ENCODE data around the gene MAGI2.

MAGI2 gene

GRCh38 chr7:78901566-78901965, 551.9 kb downstream of the MAGI2 start:
- no peak for DNase-seq (ENCODE audit: low read depth)
- no peak for TF ChIP-seq CTCF (conservative IDR thresholded peaks at IDR 0.05; ENCODE audit: low read depth, low read length)
- no peak overlapping the region for H3K4me3 ChIP-seq (ENCODE audit: low read depth, low read length)

GRCh38 chr7:78900806-78901205, 552.7 kb downstream of the MAGI2 start:
- H3K4me3 ChIP-seq (ENCODE audit: low read depth, low read length) = no peak overlapping the region
- TF ChIP-seq CTCF (conservative IDR thresholded peaks at IDR 0.05; ENCODE audit: low read depth, low read length) = no peak
- no peak for DNase-seq (ENCODE audit: low read depth)

DNA sequence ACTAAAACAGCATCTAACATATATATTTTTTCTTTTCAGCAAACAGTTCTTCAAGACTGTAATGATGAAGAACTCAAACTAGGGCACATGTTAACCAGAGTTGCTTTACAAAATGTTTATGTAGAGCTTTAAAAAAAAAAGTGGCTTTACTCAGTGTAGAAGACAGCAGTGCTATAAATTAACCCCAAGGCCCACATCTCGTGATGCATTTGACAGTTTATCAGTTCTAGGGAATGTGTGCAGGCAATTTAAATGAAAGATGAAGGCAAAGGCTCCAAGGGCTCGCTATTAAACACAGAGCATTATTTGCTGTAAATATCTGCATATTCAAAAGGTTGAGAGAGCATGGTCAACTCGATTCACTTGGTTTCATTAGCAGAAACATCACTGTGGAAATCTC, 558.1 kb downstream of the MAGI2 start:
- TF ChIP-seq CTCF (conservative IDR thresholded peaks at IDR 0.05; ENCODE audit: low read depth, low read length) = no peak
- no peak overlapping the region for H3K4me3 ChIP-seq (ENCODE audit: low read depth, low read length)
- no peak for DNase-seq (ENCODE audit: low read depth)

DNA sequence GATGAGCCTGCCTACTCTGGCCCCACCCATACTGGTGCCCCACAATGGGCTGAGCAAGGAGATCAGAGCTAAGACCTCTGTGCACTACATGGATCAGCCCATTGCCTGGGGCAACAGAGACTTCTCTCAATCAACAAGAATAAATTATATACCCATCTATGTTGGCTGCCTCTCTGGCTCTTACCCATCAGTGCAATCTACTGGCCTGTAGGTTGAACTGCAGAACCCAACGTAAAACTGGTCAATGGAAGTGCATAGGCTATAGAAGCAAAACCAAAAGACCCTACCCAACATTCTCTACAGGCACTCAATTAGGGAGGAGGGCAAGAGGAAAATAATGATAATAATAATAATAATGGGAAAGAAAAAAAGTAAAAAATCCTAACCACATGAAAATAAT, 574.3 kb downstream of the MAGI2 start:
- no peak overlapping the region for H3K4me3 ChIP-seq (ENCODE audit: low read depth, low read length)
- TF ChIP-seq CTCF (conservative IDR thresholded peaks at IDR 0.05; ENCODE audit: low read depth, low read length) = no peak
- DNase-seq (ENCODE audit: low read depth) = no peak

GRCh38 chr7:78873117-78873516, 580.4 kb downstream of the MAGI2 start:
- no peak for DNase-seq (ENCODE audit: low read depth)
- H3K4me3 ChIP-seq (ENCODE audit: low read depth, low read length) = no peak overlapping the region
- no peak for TF ChIP-seq CTCF (conservative IDR thresholded peaks at IDR 0.05; ENCODE audit: low read depth, low read length)

- no peak for DNase-seq (ENCODE audit: low read depth)
- no peak for TF ChIP-seq CTCF (conservative IDR thresholded peaks at IDR 0.05; ENCODE audit: low read depth, low read length)
- H3K4me3 ChIP-seq (ENCODE audit: low read depth, low read length) = no peak overlapping the region
Measured at GRCh38 chr7:78864339-78864738, 589.1 kb downstream of the MAGI2 start.

- no peak for DNase-seq (ENCODE audit: low read depth)
- no peak overlapping the region for H3K4me3 ChIP-seq (ENCODE audit: low read depth, low read length)
- TF ChIP-seq CTCF (conservative IDR thresholded peaks at IDR 0.05; ENCODE audit: low read depth, low read length) = no peak
Measured at GRCh38 chr7:78863281-78863680, 590.2 kb downstream of the MAGI2 start.

All from choroid plexus epithelial cell (primary cell).